T-helper 22 cell (primary cell): ENCODE results near the gene CPHXL.

ENCODE experiments used
- DNase-seq: peaks from one replicate; pipeline ENCODE4 v3.0.0-alpha.2; 2020; ENCODE audit warnings: low read depth

CPHXL gene

GRCh38 chr16:75726390-75726789, at the start of gene CPHXL:
CPHXL (minus strand) TSS chr16:75726490; CDS start chr16:75726442, 48 bp downstream.
- no peak for DNase-seq

GRCh38 chr16:75774197-75774596, 47.9 kb upstream of the CPHXL start:
- DNase-seq: no peak

- DNase-seq: no peak
Measured at GRCh38 chr16:75770051-75770450, 43.8 kb upstream of the CPHXL start.

GRCh38 chr16:75764154-75764768, 38.0 kb upstream of the CPHXL start:
- peak; percentile 12 for DNase-seq

- no peak for DNase-seq
Measured at GRCh38 chr16:75763204-75763603, 36.9 kb upstream of the CPHXL start.

GRCh38 chr16:75762746-75763145, 36.5 kb upstream of the CPHXL start:
- no peak for DNase-seq

- no peak for DNase-seq
Measured at GRCh38 chr16:75761108-75761507, 34.8 kb upstream of the CPHXL start.

- no peak for DNase-seq
Measured at GRCh38 chr16:75760018-75760519, 33.8 kb upstream of the CPHXL start.

GRCh38 chr16:75758215-75758614, 31.9 kb upstream of the CPHXL start:
- DNase-seq: no peak

GRCh38 chr16:75754141-75754540, 27.9 kb upstream of the CPHXL start:
- DNase-seq: no peak

- no peak for DNase-seq
Measured at GRCh38 chr16:75750528-75750927, 24.2 kb upstream of the CPHXL start.

- DNase-seq: no peak
Measured at GRCh38 chr16:75746359-75746758, 20.1 kb upstream of the CPHXL start.

GRCh38 chr16:75745823-75746222, 19.5 kb upstream of the CPHXL start:
- DNase-seq: no peak

GRCh38 chr16:75745242-75745641, 19.0 kb upstream of the CPHXL start:
- no peak for DNase-seq

- no peak for DNase-seq
Measured at GRCh38 chr16:75742424-75743047, 16.2 kb upstream of the CPHXL start.

- no peak for DNase-seq
Measured at GRCh38 chr16:75733305-75734211, 7.3 kb upstream of the CPHXL start.

GRCh38 chr16:75732871-75733270, 6.6 kb upstream of the CPHXL start:
- no peak for DNase-seq

- no peak for DNase-seq
Measured at GRCh38 chr16:75727221-75727620, 931 bp upstream of the CPHXL start.

- DNase-seq: no peak
Measured at GRCh38 chr16:75718452-75718851, 7.8 kb downstream of the CPHXL start.

- DNase-seq: no peak
Measured at GRCh38 chr16:75714661-75715060, 11.6 kb downstream of the CPHXL start.

GRCh38 chr16:75710344-75710743, 15.9 kb downstream of the CPHXL start:
- DNase-seq: no peak

GRCh38 chr16:75703306-75703705, 23.0 kb downstream of the CPHXL start:
- DNase-seq: no peak

- no peak for DNase-seq
Measured at GRCh38 chr16:75702242-75702641, 24.0 kb downstream of the CPHXL start.
